ENCODE measurements around the gene RIC3. TPM values are rescaled to one million over a fixed set of nuclear protein-coding genes. Genes with fewer than 3 reads are reported as not detected.

Gene RIC3
- total RNA-seq, 1 donor from 2014 or later: 12.7 TPM

- no peak for TF ChIP-seq CTCF (IDR thresholded peaks at IDR 0.05)
- DNase-seq (no peak), ATAC-seq (no peak)
- Histone ChIP-seq H3K27me3 (ENCODE audit: low read depth) (peaks cover 10% of the 10 kb centered on the region), H3K9me3 (no peaks in the 10 kb centered on the region), H3K36me3 (no peaks in the 10 kb centered on the region), H3K27ac (no peak overlapping the region), H3K4me1 (peaks cover 4% of the 10 kb centered on the region), H3K4me3 (no peak overlapping the region)
- intact Hi-C loops (cut with DNase I): no loop called here
These were observed 81.1 kb downstream of the RIC3 start for GRCh38 chr11:8087756-8088155.

GRCh38 chr11:8087185-8087584, 81.6 kb downstream of the RIC3 start:
- intact Hi-C loops (cut with DNase I): no loop called here
- Histone ChIP-seq H3K27me3 (ENCODE audit: low read depth) (peaks cover 16% of the 10 kb centered on the region), H3K27ac (no peak overlapping the region), H3K4me3 (no peak overlapping the region), H3K36me3 (no peaks in the 10 kb centered on the region), H3K4me1 (no peaks in the 10 kb centered on the region), H3K9me3 (no peaks in the 10 kb centered on the region)
- no peak for DNase-seq
- ATAC-seq: no peak
- no peak for TF ChIP-seq CTCF (IDR thresholded peaks at IDR 0.05)

- ATAC-seq (no peak), DNase-seq (no peak)
- Histone ChIP-seq H3K9me3 (no peaks in the 10 kb centered on the region), H3K4me3 (no peak overlapping the region), H3K36me3 (no peaks in the 10 kb centered on the region), H3K27ac (no peak overlapping the region), H3K27me3 (ENCODE audit: low read depth) (peaks cover 22% of the 10 kb centered on the region), H3K4me1 (peaks cover 2% of the 10 kb centered on the region)
- TF ChIP-seq CTCF (IDR thresholded peaks at IDR 0.05): no peak
- intact Hi-C loops (cut with DNase I): no loop called here
These were observed 82.3 kb downstream of the RIC3 start for GRCh38 chr11:8086571-8086970.

- no peaks in the 10 kb centered on the region for H3K36me3 ChIP-seq
- H3K27ac ChIP-seq: no peak overlapping the region
- H3K4me1 ChIP-seq: peaks cover 5% of the 10 kb centered on the region
- DNase-seq: no peak
- no peak for ATAC-seq
- intact Hi-C loops (cut with DNase I): no loop called here
- H3K4me3 ChIP-seq: no peak overlapping the region
- TF ChIP-seq CTCF (IDR thresholded peaks at IDR 0.05): no peak
- no peaks in the 10 kb centered on the region for H3K9me3 ChIP-seq
- H3K27me3 ChIP-seq (ENCODE audit: low read depth): peaks cover 24% of the 10 kb centered on the region
These were observed 82.8 kb downstream of the RIC3 start for GRCh38 chr11:8086001-8086479.

- no peaks in the 10 kb centered on the region for H3K9me3 ChIP-seq
- DNase-seq (no peak), ATAC-seq (no peak)
- H3K36me3 ChIP-seq: no peaks in the 10 kb centered on the region
- peaks cover 26% of the 10 kb centered on the region for H3K27me3 ChIP-seq (ENCODE audit: low read depth)
- no peak overlapping the region for H3K27ac ChIP-seq
- no peak overlapping the region for H3K4me3 ChIP-seq
- intact Hi-C loops (cut with DNase I): no loop called here
- TF ChIP-seq CTCF (IDR thresholded peaks at IDR 0.05): no peak
- H3K4me1 ChIP-seq: peaks cover 5% of the 10 kb centered on the region
These were observed 83.7 kb downstream of the RIC3 start for GRCh38 chr11:8085011-8085645.

Data from lower lobe of right lung (tissue), 2 donors.